ENCODE results near the gene RGS12.

DNA sequence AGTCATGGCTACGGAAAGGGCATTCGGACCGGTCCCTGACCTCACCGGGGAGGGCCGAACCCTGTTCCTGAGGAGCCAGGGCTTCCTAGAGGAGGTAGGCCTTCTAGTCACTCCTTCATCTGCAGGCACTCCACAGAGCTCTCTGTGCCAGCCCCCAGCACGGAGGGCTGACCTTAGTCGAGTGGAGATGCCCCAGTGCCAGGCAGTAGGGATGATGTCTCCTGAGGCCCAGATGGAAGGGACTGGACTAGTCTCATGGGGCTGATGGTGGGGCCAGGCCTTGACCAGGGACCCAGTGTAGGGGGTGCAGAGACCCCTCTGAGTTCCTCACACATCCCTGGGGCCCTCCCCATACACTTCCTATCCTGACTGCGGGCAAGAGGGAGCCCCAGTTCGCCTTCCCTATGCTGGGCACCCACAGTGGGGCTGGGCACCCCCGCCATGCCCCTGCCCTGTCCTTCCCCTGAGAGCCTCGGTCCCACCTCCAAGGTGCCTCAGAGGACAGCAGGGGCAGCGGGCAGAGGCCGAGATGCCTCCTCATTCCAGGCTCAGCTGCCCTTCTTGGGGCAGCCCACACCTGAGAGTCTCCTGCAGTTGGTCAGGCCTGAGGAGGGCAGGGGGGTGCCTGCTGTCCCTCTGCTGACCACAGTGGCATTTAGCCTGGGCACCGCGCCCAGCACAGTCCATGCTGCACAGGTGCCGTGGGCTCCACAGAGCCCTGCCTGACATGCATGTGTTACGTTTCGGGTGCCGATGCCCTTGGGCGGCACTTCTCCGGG is 45.2 kb upstream of the RGS12 start:
- TF ChIP-seq, protein P1, sequence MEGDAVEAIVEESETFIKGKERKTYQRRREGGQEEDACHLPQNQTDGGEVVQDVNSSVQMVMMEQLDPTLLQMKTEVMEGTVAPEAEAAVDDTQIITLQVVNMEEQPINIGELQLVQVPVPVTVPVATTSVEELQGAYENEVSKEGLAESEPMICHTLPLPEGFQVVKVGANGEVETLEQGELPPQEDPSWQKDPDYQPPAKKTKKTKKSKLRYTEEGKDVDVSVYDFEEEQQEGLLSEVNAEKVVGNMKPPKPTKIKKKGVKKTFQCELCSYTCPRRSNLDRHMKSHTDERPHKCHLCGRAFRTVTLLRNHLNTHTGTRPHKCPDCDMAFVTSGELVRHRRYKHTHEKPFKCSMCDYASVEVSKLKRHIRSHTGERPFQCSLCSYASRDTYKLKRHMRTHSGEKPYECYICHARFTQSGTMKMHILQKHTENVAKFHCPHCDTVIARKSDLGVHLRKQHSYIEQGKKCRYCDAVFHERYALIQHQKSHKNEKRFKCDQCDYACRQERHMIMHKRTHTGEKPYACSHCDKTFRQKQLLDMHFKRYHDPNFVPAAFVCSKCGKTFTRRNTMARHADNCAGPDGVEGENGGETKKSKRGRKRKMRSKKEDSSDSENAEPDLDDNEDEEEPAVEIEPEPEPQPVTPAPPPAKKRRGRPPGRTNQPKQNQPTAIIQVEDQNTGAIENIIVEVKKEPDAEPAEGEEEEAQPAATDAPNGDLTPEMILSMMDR (conservative IDR thresholded peaks at IDR 0.05; ENCODE audit: low read depth in 2 of 2): no peak
- TF ChIP-seq POLR2AphosphoS5 (IDR thresholded peaks at IDR 0.05; ENCODE audit: low read depth) (no peak), EZH2phosphoT487 (IDR thresholded peaks at IDR 0.05; ENCODE audit: unreplicated experiment) (no peak), EZH2 (IDR thresholded peaks at IDR 0.05; ENCODE audit: low read depth, unreplicated experiment) (no peak), JUNB (IDR thresholded peaks at IDR 0.05; ENCODE audit: unreplicated experiment) (no peak)
- TF ChIP-seq, protein P2, sequence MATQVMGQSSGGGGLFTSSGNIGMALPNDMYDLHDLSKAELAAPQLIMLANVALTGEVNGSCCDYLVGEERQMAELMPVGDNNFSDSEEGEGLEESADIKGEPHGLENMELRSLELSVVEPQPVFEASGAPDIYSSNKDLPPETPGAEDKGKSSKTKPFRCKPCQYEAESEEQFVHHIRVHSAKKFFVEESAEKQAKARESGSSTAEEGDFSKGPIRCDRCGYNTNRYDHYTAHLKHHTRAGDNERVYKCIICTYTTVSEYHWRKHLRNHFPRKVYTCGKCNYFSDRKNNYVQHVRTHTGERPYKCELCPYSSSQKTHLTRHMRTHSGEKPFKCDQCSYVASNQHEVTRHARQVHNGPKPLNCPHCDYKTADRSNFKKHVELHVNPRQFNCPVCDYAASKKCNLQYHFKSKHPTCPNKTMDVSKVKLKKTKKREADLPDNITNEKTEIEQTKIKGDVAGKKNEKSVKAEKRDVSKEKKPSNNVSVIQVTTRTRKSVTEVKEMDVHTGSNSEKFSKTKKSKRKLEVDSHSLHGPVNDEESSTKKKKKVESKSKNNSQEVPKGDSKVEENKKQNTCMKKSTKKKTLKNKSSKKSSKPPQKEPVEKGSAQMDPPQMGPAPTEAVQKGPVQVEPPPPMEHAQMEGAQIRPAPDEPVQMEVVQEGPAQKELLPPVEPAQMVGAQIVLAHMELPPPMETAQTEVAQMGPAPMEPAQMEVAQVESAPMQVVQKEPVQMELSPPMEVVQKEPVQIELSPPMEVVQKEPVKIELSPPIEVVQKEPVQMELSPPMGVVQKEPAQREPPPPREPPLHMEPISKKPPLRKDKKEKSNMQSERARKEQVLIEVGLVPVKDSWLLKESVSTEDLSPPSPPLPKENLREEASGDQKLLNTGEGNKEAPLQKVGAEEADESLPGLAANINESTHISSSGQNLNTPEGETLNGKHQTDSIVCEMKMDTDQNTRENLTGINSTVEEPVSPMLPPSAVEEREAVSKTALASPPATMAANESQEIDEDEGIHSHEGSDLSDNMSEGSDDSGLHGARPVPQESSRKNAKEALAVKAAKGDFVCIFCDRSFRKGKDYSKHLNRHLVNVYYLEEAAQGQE (IDR thresholded peaks at IDR 0.05; ENCODE audit: unreplicated experiment): no peak
- TF ChIP-seq, protein P3, sequence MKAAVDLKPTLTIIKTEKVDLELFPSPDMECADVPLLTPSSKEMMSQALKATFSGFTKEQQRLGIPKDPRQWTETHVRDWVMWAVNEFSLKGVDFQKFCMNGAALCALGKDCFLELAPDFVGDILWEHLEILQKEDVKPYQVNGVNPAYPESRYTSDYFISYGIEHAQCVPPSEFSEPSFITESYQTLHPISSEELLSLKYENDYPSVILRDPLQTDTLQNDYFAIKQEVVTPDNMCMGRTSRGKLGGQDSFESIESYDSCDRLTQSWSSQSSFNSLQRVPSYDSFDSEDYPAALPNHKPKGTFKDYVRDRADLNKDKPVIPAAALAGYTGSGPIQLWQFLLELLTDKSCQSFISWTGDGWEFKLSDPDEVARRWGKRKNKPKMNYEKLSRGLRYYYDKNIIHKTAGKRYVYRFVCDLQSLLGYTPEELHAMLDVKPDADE (IDR thresholded peaks at IDR 0.05): no peak

All from GM23338 (cell line).